ENCODE measurements around the gene SIRT5.
A peak's percentile ranks its signal among the peaks of the same experiment; 100 is the strongest.

Gene SIRT5

DNA sequence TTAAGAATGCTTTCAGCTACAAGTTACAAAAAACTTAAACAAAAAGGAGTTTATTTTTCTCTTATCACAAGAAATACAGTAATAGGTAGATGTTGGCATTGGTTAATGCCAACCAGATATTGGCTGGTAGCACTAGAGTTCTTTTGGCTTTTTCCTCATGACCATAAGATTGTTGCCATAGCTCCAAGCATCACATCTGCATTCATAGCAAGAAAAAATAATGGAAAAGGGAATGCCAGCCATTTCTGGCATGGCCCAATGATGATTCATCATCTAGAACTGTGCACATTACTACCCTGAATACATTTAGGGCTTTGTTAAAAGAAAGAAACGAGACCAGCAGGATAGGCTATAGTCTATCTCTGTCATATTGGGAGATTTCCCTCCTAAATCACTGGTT, 20.8 kb upstream of the SIRT5 start:
- DNase-seq (ENCODE audit: low read depth in 2 of 2), result no peak

DNA sequence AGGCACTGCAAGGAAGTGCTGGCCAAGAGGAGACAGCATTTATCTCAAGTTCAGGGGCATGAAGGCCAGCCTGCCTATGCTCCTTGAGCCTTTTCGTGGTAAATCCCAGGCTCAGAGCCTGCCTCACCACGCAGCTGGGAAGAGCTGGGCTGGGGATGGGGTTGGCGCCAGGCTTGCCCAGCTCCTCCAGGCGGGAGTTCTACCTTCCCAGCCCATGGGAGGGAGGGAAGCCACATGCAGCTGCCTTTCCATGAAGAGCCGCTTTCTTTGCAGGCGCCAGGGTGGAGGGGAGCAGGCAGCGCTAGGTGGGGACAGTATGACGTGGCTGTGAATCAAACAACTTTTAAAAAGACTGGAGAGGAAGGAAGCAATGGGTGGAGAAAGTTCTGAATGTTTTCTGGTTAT, 19.5 kb upstream of the SIRT5 start:
- no peak for DNase-seq (ENCODE audit: low read depth in 2 of 2)

DNA sequence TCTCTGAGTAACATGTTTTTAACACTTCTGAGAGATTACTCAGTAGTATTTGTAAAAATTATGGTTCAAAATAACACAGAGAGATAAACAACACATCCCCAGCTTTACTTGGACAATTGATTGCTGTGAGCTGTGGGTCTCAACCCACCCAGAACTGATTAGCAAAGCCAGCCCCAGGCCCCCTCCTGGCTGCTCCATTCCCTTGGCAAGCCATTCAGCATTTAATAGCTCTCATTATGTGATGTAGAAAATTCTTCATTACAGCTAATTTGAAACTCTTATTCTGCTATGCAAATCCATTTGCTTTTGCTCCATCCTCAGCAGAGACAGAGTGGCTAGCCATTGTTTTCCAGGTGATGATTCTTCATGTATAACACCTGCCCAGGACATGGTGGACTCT, 16.6 kb upstream of the SIRT5 start:
- DNase-seq (ENCODE audit: low read depth in 2 of 2), result no peak

DNA sequence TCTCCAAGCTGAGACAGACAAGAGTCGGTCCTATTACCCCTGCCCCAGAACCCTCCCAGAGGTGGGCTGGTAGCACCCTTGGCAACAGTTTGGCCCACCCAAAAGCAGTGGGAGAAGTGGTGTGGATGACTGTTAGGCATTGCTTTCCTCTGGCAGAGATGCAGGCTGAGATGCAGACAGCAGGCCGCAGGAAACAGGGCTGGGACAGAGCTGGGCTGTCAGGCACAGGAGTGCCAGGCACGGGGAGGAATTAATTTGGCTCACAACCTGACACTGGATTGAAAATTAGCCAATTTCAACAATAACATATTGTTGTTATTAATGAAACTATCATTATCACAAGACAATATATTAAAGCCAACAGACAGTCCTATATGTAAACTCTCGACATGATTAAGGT, 15.7 kb upstream of the SIRT5 start:
- no peak for DNase-seq (ENCODE audit: low read depth in 2 of 2)

DNA sequence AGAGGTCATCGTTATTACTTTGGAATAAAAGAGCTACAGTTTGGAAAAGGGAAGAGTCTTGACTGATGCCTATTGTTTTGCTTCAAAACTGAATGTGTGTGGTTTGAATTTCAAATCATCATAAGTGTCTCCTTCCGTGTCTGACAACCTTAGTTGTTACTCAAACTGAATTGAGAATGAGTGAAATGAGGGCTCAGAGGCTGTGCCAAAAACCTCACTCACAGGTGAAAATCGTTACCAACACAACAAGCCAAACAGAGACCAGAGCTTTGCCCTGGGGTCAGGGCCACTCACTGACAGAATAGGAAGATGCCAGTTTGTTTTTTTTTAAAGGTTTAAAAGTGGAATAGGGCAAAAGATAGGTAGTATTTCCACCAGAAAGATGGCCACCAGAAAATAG, 15.2 kb upstream of the SIRT5 start:
- no peak for DNase-seq (ENCODE audit: low read depth in 2 of 2)

DNA sequence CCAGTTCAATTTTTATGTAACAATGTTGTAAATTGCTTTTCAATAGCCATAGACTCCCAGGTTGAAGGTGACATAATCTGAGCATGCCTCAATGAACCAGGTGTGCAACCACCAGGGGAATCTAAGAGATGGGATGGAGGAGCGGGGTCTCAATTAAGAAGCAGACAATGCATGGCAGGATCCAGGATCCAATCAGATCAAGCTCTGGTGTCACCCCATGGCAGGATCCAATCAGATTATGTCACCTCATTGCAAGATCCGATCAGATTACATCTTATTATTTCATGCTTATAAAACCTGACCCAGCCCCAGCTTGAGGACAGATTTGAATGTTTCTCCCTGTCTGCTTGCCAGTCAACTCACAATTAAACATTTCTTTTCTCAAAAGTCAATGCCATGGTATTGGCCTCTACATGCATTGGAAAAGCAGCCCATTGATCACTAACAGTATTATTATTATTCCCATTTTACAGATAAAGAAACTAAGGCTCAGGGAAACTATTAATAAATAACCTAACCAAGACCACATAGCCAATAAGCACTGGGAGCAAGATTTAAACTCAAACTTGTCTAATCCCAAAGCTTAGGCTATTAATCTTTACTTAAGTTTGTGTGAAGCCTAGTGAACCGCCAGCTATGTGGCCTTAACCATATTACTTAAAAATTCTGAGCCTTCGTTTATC, 14.3 kb upstream of the SIRT5 start:
- DNase-seq (ENCODE audit: low read depth in 2 of 2), result no peak

DNA sequence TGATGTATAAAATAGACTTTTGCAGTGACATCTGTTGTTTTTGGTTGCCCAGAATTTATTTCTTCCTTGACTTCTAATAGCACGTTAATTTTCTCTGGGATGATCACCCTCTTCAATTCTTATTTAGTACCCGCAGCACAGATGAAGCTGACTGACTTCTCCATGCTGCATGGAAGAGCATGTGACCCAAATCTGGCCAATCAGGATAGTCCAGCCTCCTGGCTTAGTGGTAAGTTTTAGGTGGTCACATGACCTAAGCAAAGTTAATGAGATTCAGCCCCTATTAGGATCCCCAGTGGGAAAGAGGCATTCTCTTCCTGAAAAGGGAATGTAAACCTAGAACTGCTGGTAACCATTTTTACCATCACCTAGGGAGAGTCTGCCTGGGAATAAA, 13.8 kb upstream of the SIRT5 start:
- DNase-seq (ENCODE audit: low read depth in 2 of 2), result no peak

DNA sequence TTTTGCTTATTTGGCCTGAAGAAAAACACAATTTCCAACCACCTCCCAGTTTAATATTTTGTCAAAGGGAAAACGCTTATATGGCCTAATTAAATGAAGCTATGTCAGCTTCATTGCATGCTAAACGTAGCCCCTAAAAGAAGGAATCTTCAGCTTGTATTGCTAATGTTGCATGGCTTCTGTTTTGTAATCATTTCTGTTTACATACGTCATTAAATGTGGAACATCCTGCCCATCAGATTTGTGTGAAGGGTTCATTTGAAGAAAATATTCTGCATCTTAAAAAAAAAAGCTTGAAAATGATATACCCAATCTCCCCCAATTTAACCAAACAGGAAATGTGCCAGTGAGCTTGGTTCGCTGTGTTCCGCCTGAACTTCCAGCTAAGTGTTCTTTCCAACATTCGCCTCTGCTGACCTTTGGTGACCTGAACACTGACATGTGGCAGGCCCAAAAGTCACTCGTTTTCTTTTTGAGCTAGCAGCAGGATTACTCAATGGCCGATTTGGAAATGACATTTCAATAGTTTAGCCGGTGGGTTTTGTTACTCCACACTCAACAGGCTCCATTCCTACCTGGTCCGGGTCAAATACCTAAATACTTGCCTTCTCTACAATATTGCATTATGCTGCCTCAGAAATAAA, 12.7 kb upstream of the SIRT5 start:
- no peak for DNase-seq (ENCODE audit: low read depth in 2 of 2)

DNA sequence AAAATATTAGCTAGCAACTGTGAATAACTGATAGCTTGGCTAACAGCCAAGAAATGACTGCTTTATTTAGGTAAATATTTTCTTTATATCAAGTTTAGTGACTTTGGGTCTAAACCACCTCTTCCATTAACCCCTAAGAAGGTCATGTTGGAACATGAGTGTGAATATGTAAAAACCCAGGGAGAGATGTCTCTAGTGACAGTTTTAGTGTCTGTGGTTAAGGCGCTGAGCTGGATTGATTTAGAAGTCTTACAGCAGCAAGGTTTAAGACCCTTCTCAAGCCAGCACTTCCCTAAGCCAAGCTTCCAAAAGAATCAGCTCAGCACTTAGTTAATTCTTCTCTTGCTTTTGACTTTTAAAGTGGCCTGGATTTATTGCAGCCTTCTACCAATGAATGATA, 11.4 kb upstream of the SIRT5 start:
- no peak for DNase-seq (ENCODE audit: low read depth in 2 of 2)

DNA sequence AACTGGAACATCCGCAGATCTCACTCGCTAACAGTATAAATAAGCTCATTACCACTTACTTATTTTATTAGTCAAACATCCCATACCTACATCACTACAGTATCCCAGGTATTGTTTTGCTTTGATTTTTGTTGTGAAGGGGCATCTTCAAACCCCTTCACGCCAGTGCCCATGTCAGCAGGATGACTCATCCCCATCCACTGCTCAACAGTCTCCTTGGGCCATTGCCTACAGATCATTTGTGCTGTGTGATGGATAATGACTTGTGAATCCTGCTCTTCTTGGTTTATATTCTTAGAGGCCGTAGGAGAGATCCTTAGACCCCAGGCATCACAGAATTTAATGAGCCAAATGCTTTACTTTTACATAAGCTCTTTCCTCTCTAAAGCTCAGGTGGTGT, 8.5 kb upstream of the SIRT5 start:
- DNase-seq (ENCODE audit: low read depth in 2 of 2), result no peak

DNA sequence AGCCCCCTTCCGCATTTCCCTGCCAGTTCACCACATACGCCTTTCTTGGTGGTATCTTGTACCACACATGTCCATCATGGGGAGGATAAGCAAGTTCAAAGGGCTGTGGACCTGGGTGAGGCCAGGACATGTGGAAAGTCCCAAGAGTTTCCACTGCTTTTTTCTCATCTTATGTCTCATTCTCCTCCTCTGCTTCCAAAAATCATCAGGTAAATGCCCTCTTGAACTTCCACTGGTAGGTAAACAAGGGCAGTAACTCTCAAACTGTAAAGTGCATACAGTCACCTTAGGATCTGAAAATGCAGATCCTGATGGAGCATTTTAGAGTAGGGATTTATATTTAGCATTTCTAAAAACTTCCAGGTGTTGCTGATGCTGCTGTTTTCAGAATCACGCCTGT, 7.9 kb upstream of the SIRT5 start:
- DNase-seq (ENCODE audit: low read depth in 2 of 2), result no peak

DNA sequence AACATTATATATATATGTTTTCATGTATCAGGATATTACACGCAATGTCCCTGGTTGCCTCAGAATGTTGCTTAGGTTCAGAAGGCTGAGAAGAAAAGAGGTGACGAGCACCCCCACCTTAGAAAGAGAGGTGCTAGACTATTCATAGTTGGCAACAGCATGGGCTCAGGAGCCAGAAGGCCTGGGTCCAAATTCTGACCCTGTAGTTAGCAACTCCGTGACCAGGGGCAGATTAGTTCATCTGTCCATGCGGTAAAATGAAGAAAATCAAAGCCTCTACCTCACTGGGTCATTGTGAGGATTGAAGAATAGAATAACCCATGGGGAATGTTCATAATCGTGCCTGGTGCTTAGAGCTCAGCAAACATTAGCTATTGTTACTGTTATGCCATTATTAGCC, 5.4 kb upstream of the SIRT5 start:
- DNase-seq (ENCODE audit: low read depth in 2 of 2), result no peak

DNA sequence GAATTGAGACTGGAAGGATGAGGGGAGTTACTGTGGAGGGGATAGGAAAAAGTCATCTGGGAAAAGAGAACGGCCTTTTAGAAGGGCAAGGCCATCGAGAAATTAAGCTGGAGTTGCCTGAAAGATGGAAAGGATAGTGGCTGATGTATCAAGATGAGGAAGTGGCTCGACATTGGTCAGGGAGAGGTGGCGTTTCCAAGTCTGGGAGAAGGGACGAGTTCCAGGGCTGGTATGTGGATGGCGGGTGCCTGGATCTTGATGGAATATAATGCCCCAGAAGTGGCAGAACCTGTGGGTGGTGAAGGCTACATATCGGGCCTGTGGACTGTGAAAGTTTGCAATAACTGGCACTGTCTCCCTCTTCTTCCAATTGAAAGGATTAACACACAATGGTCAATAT, 2.2 kb upstream of the SIRT5 start:
- DNase-seq (ENCODE audit: low read depth in 2 of 2), result no peak

DNA sequence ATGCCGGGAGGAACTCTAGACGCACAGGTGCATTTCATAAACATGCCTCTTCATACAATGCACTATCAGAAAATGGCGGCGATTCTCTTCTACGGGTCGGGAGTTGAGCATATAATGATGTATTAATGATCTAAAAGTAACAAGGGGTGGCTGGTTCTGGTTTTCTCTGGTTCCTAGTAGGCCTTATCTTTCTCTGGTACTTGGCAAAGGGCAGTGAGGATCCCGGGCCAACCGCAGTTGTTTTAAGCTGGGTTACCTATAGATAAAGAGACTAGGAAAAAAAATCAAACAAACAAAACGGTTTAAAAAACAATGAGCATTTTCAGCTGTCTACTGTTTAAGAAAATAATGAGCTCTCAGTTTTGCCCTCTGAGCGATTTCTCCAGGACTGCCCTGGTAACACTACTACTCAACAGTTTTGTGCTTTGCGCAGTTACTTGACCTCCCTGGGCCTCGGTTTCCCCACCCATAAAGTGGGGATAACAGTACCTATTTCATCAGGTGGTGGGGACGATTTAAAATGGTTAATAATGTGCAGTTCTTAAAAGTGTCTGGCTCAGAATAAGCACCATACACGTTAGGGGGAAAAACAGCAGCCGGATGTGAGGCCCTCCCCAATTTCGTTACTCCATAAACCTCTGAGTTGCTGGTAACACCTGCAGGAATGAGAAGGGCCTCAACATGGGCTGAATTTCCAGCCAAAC, 1.3 kb upstream of the SIRT5 start:
- no peak for DNase-seq (ENCODE audit: low read depth in 2 of 2)

DNA sequence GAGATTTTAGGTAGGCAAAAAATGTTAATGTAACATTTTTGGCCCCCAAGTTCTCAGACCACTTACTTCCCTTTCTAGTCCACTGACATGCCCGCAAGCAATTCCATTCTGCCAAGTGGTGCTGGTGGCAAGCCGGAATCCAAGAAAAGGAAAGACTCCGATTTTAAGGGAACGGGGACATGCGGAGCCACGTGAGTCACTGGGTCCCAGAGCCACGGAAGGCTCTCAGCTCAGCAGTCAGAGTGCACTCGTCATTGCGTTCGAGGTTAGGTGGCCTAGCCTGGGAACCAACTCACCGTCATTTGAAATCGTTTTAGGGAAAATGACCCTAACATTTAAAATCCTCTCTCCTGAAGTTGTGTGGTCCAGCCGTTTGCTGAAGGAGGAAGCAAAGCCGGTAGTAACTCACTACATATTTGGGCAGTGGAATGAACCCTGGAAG, 711 bp upstream of the SIRT5 start:
- peak in 1 of 2 experiments; percentile 8 for DNase-seq (ENCODE audit: low read depth in 2 of 2)

DNA sequence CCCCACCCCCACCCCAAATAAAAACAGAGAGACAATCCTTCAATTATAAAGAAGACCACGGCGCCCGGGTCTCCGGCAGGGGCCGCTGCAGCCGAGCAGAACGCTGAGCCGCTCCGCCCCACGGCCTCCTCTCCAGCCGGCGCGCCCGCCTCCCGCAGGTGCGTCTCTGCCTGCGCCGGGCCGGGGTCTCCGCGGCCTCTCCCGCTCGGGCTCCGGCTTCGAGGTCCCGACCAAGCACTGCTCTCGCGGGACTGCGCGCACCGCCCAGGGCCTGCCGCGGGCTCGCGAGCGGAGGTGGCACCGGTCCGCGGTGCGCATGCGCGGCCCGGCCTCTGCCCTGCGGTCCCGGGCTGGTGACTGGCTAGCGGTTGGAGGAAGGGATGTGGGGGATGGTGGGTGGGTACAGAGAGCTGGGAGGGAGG, 241 bp upstream of the SIRT5 start:
- peak; percentile 82 to 89 for DNase-seq (ENCODE audit: low read depth in 2 of 2)

DNA sequence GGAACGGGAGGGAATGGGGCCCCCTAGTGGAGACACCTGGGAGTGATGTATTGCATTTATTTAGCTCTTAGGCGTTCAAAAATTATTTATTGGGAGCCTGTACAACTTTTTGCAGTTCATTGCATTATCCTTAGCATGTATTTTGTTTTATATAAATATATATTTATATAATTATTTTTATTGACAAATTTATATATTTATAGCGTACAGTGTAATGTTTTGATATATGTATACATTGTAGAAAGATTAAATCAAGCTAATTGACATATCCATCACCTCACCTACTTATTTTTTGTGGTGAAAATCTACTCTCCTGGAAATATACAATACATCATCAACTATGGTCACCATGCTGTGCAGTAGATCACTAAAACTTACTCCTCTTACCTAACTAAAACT, 975 bp downstream of the SIRT5 start:
- DNase-seq (ENCODE audit: low read depth in 2 of 2), result no peak

DNA sequence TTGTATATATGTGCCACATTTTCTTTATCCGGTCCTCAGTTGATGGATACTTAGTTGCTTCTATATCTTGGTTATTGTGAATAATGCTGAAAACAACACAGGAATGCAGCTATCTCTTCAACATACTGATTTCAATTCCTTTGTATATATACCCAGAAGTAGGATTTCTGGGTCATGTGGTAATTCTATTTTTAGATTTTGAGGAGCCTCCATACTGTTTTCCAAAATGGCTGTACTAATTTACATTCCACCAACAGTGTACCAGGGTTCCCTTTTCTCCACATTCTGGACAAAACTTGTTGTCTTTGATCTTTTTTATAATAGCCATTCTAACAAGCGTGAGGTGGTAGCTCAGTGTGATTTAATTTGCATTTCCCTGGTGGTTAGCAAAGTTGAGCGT, 1.6 kb downstream of the SIRT5 start:
- DNase-seq (ENCODE audit: low read depth in 2 of 2), result no peak

DNA sequence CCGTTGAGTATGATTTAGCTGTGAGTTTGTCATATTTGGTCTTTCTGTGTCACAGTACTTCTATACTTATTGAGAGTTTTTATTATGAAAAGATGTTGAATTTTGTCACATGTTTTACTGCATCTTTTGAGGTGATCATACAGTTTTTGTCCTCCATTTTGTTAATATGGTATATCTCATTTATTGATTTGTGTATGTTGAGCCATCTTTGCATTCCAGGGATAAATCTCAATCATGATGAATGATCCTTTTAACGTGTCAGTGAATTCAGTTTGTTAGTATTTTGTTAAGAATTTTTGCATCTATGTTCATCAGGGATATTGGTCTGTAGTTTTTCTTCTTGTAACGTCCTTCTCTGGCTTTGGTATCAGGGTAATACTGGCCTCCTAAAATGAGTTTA, 3.5 kb downstream of the SIRT5 start:
- no peak for DNase-seq (ENCODE audit: low read depth in 2 of 2)

DNA sequence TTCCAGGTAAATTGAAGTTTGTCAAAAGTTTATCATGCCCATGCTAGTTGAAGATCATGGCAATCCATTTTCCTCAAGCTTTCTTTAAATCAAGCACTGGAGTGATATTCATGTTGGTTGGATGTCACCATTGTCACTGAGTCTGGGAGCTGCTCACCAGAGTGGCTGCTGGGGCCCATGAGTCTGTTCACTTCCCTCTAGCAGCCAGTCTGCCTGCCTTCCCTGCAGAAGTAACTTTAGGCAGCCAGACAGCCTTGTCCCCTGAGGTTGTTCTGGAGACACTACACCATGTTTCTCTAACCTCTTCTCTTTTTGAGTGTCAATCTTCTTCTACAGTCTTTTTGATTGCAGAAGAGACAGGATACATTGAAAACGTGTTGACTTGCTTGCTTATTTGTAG, 5.5 kb downstream of the SIRT5 start:
- DNase-seq (ENCODE audit: low read depth in 2 of 2), result no peak

DNA sequence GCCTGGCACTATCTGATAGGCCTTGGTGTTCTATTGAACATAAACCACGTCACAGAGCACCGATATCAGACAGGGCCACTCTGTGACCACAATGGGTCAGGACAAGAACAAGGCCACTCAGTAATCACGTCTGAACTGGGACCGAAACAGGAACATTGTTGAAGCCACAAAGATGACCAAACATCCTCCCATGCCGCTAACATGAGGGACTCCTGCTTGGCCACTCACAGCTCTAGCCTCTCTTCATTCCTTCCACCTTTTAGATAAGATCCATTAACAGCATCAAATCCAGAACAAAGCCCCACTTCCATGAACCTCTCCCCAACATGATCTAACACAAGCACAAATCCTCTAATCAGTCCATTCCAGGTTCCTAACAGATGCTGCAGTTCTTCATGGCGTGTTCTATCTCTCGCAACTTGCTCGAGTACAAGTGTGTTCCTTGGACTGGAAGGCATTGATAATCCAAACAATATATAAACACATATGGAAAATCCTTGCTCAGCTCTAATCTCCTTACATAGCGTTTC, 7.4 kb downstream of the SIRT5 start:
- no peak for DNase-seq (ENCODE audit: low read depth in 2 of 2)

DNA sequence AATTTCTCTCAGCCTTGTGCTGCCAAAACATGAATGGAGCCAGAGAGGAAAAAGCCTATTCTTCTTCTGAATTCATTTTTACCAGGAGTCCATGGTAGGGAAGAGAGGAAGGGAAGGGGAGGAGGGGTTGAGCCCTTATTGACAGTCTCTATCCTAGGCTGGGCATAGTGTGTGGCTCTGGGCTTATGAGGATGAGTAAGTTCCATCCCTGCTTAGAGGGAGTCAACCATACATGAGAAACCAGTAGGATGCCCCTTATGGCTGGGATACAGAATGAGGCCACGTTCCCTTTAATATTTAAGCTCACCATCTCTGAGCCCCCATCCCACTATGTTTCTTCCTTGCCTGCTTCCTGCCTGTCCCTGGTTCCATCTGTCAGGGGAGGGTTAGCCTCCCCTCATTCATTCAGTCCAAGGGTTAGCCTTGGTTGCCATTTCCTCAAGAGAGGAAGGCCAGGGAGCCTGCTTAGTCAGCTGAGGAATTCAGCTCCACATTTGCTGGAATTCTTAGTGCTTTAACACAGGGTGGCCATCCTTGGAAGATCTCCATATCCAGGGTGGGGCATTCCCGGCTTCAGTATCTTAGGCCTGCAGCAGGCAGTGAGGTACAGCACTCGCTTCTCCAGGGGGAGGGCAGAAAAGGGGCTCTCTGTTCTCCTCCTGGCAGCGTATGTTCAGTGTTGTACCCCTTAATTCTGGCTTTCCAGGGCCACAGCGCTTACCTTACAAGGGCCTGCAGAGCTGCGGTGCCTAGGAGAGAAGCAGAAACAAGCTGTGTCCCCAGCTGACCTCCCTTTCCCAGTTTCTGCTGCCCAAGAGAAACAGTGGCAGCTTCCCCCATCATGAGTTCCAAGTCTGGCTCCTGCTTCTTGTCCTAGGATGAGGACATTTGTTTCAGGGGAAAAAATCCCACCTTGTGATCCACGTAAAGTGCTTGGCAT, 12.5 kb downstream of the SIRT5 start:
- DNase-seq (ENCODE audit: low read depth in 2 of 2), result no peak
